GM23248 (cell line): ENCODE results near the gene RASA4.
"Not testable (repeated sequence)": the region's sequence is repeated elsewhere in the genome, so short reads cannot be mapped to it uniquely, and the experiment has no call there.

Experiments
- EZH2 ChIP-seq: fragments of 200-600 bp; sonication (generic); IDR thresholded peaks from 2 replicates; pipeline ENCODE4 v1.6.1; 2018; ENCODE audit warnings: antibody characterized with exemption, mild to moderate bottlenecking; ENCODE audit not compliant: insufficient read depth, poor library complexity, severe bottlenecking
- EZH2phosphoT487 ChIP-seq: fragments of 200-600 bp; sonication (generic); IDR thresholded peaks from 2 replicates; pipeline ENCODE4 v1.6.1; 2018; ENCODE audit warnings: antibody characterized with exemption, moderate library complexity, mild to moderate bottlenecking, low read depth; ENCODE audit not compliant: insufficient read depth

- not testable (repeated sequence) for TF ChIP-seq EZH2, EZH2phosphoT487
These were observed 74.5 kb downstream of the RASA4 start for GRCh38 chr7:102542083-102542482.
